ENCODE results near the gene CTNNB1.
A peak's percentile ranks its signal among the peaks of the same experiment; 100 is the strongest.

CTNNB1 gene

DNA sequence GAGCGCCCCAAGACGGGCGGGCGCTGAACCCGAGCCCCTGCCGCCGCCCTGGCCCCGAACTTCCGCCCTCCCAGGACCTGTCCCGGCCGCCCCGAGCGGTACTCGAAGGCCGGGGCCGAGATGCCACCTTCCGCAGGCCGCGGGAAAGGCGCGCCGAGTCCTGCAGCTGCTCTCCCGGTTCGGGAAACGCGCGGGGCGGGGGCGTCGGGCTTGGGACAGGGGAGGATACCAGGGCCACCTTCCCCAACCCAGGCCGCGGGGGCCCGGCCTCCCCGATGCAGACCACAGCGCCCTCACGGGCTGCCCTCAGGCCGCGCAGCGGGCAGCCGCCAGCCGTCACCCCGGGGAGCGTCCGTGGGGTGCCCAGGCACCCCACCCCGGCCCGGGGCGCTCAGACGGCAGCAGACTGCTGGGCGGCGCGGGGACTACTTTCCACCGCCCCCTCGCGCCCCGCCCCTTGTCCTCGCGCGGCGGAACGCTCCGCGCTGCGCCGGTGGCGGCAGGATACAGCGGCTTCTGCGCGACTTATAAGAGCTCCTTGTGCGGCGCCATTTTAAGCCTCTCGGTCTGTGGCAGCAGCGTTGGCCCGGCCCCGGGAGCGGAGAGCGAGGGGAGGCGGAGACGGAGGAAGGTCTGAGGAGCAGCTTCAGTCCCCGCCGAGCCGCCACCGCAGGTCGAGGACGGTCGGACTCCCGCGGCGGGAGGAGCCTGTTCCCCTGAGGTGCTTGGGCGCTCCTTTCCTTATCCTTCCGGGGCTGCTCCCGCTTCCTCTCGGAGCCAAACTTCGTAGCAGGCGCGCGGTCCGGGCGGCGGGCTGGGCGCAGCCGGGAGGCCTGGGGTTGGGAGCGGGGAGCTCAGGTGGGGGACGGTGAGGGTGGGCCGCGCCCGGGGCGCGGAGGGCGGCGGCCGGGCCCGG, at the start of gene CTNNB1:
Gene CTNNB1 (plus strand): TSS at position 556 of the 916 bp plus-strand sequence. CDS start 24,564 bp downstream, outside the sequence.
- peak within 1 kb of the TSS; percentile 76 for H3K4me3 ChIP-seq (ENCODE audit: low read depth, low read length)
- TF ChIP-seq, protein P1, sequence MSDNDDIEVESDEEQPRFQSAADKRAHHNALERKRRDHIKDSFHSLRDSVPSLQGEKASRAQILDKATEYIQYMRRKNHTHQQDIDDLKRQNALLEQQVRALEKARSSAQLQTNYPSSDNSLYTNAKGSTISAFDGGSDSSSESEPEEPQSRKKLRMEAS (IDR thresholded peaks at IDR 0.05; ENCODE audit: low read depth, low read length): 0 out of 2 replicates have a peak, but pooled peaks have one; percentile 4
- TF ChIP-seq POLR2A (IDR thresholded peaks at IDR 0.05; ENCODE audit: extremely low read depth, insufficient read length) (peak; percentile 93), MYC (IDR thresholded peaks at IDR 0.05; ENCODE audit: low read depth, low read length) (peak; percentile 55), CTCF (IDR thresholded peaks at IDR 0.05; ENCODE audit: low read depth, low read length) (no peak)
- DNase-seq (ENCODE audit: low read depth): peak; percentile 94

DNA sequence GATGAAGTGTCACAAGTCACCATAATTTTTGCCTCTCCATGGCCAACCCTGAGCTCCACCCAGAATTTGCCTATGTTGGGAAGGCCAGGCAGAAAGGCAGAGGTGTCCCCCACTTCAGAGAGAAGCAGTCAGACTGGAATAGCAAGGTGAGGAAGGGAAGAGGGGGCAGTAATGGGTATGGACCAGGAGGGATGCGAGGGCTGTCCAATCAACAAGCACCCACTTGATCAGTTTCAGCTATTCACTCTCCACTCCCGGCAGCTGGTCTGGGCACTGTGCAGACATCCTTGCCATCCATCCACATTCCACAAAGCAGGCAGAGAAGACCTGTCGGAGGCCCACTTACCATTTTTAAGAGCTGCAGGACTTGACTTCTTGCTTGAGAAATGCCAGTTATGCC, 43.5 kb upstream of the CTNNB1 start:
- no peak for DNase-seq (ENCODE audit: low read depth)
- TF ChIP-seq MYC (IDR thresholded peaks at IDR 0.05; ENCODE audit: low read depth, low read length) (no peak), POLR2A (IDR thresholded peaks at IDR 0.05; ENCODE audit: extremely low read depth, insufficient read length) (no peak), CTCF (IDR thresholded peaks at IDR 0.05; ENCODE audit: low read depth, low read length) (no peak)
- TF ChIP-seq, protein P1 (IDR thresholded peaks at IDR 0.05; ENCODE audit: low read depth, low read length): no peak
- H3K4me3 ChIP-seq (ENCODE audit: low read depth, low read length): no peak overlapping the region

- H3K4me3 ChIP-seq (ENCODE audit: low read depth, low read length): no peak overlapping the region
- TF ChIP-seq MYC (IDR thresholded peaks at IDR 0.05; ENCODE audit: low read depth, low read length) (no peak), CTCF (IDR thresholded peaks at IDR 0.05; ENCODE audit: low read depth, low read length) (no peak), POLR2A (IDR thresholded peaks at IDR 0.05; ENCODE audit: extremely low read depth, insufficient read length) (no peak)
- TF ChIP-seq, protein P1 (IDR thresholded peaks at IDR 0.05; ENCODE audit: low read depth, low read length): no peak
Measured at GRCh38 chr3:41158947-41159346, 40.4 kb upstream of the CTNNB1 start.

GRCh38 chr3:41159588-41160189, 39.6 kb upstream of the CTNNB1 start:
- TF ChIP-seq CTCF (IDR thresholded peaks at IDR 0.05; ENCODE audit: low read depth, low read length) (no peak), POLR2A (IDR thresholded peaks at IDR 0.05; ENCODE audit: extremely low read depth, insufficient read length) (no peak), MYC (IDR thresholded peaks at IDR 0.05; ENCODE audit: low read depth, low read length) (no peak)
- TF ChIP-seq, protein P1 (IDR thresholded peaks at IDR 0.05; ENCODE audit: low read depth, low read length): no peak
- H3K4me3 ChIP-seq (ENCODE audit: low read depth, low read length): no peak overlapping the region
- no peak for DNase-seq (ENCODE audit: low read depth)

More at GRCh38 chr3:41158947-41159346, 40.4 kb upstream of the CTNNB1 start:
- DNase-seq (ENCODE audit: low read depth): peak; percentile 8

- no peak overlapping the region for H3K4me3 ChIP-seq (ENCODE audit: low read depth, low read length)
- no peak for DNase-seq (ENCODE audit: low read depth)
- TF ChIP-seq, protein P1 (IDR thresholded peaks at IDR 0.05; ENCODE audit: low read depth, low read length): no peak
- TF ChIP-seq POLR2A (IDR thresholded peaks at IDR 0.05; ENCODE audit: extremely low read depth, insufficient read length): no peak
- TF ChIP-seq MYC (IDR thresholded peaks at IDR 0.05; ENCODE audit: low read depth, low read length): no peak
- no peak for TF ChIP-seq CTCF (IDR thresholded peaks at IDR 0.05; ENCODE audit: low read depth, low read length)
Measured at GRCh38 chr3:41162541-41162940, 36.8 kb upstream of the CTNNB1 start.
